Endothelial cell of umbilical vein (primary cell): ENCODE results near the gene RAP1GAP2. TPM values are rescaled to one million over a fixed set of nuclear protein-coding genes. Genes with fewer than 3 reads are reported as not detected.

Experiments
- BruUV-seq: library from RNA; stranded (reverse); fragments of 400-500 nt; replicated peaks from 2 replicates; lab custom pipeline; 2021; lab: Mats Ljungman, UMichigan
- CTCF ChIA-PET: fragments of 300-600, 350-600 bp; sonication (Branson Sonifier 250); formaldehyde crosslinking; loops from one replicate; lab custom pipeline; 2021; ENCODE audit warnings: antibody characterized with exemption, inconsistent platforms; lab: Charles Lee
- POLR2A ChIA-PET: fragments of 300-600, 350-600 bp; sonication (Branson Sonifier 250); formaldehyde crosslinking; loops from one replicate; lab custom pipeline; 2021; ENCODE audit warnings: antibody characterized with exemption, inconsistent platforms; lab: Charles Lee
- DNase-seq: peaks from one replicate; pipeline ENCODE4 v3.0.0-alpha.2; 2011; ENCODE audit warnings: low read depth, low spot score
- FAIRE-seq: peaks from 2 replicates; lab custom pipeline; 2011; peaks lifted over from hg19 to GRCh38; lab: Jason Lieb, UNC
- H2AFZ ChIP-seq: 2 replicates; pipeline ENCODE4 v1.6.0; 2012; ENCODE audit warnings: low read depth, low read length, control low read depth, inconsistent platforms
- H3K27ac ChIP-seq: 2 replicates; pipeline ENCODE4 v1.5.1; 2011; ENCODE audit warnings: low read depth, mild to moderate bottlenecking, control low read depth, low read length, moderate library complexity; ENCODE audit not compliant: insufficient read depth
- H3K27me3 ChIP-seq, 2 experiments: 2 replicates each; pipeline versions ENCODE4 v1.6.0 to v1.6.1; 2011; ENCODE audit warnings: low read length in 2 of 2, mixed read lengths in 1 of 2; ENCODE audit not compliant: control insufficient read depth in 2 of 2, insufficient read depth in 2 of 2
- H3K36me3 ChIP-seq, 2 experiments: 2 replicates in 1 of 2; 3 replicates in 1 of 2; pipeline ENCODE4 v1.5.1; 2011; ENCODE audit warnings: low read length in 2 of 2, mild to moderate bottlenecking in 1 of 2, moderate library complexity in 1 of 2; ENCODE audit not compliant: control insufficient read depth in 2 of 2, insufficient read depth in 2 of 2; ENCODE audit errors: extremely low read depth in 1 of 2
- H3K4me1 ChIP-seq: 3 replicates; pipeline ENCODE4 v1.5.1; 2011; ENCODE audit warnings: mild to moderate bottlenecking, low read length; ENCODE audit not compliant: control insufficient read depth, insufficient read depth; ENCODE audit errors: extremely low read depth
- H3K4me2 ChIP-seq: 2 replicates; pipeline ENCODE4 v1.6.1; 2011; ENCODE audit warnings: low read length, control low read depth, mixed read lengths; ENCODE audit not compliant: insufficient read depth
- H3K4me3 ChIP-seq, 3 experiments: fragments of 200-600 bp in 1 of 3; sonication (generic), shearing (Covaris generic) in 1 of 3; replicated peaks in 1 of 3; 2 replicates each; pipeline ENCODE4 v1.5.1; 2011 to 2016; ENCODE audit warnings: control low read depth in 3 of 3, low read length in 3 of 3, mild to moderate bottlenecking in 2 of 3, inconsistent platforms in 1 of 3, low read depth in 1 of 3, moderate library complexity in 1 of 3; ENCODE audit not compliant: insufficient read depth in 1 of 3
- H3K79me2 ChIP-seq: 2 replicates; pipeline ENCODE4 v1.6.0; 2012; ENCODE audit warnings: low read length, inconsistent platforms; ENCODE audit not compliant: control insufficient read depth, insufficient read depth
- H3K9ac ChIP-seq: replicated peaks from 2 replicates; pipeline ENCODE3; 2011; ENCODE audit warnings: low read length, control low read depth; ENCODE audit not compliant: insufficient read depth; ENCODE audit errors: extremely low read depth
- H3K9me1 ChIP-seq: replicated peaks from 3 replicates; pipeline ENCODE4 v1.6.0; 2011; ENCODE audit warnings: mild to moderate bottlenecking, low read length; ENCODE audit not compliant: control insufficient read depth, insufficient read depth; ENCODE audit errors: extremely low read depth
- H3K9me3 ChIP-seq: replicated peaks from 2 replicates; pipeline ENCODE4 v1.5.1; 2012; ENCODE audit warnings: low read length, inconsistent platforms; ENCODE audit not compliant: control insufficient read depth, insufficient read depth
- H4K20me1 ChIP-seq: replicated peaks from 2 replicates; pipeline ENCODE3; 2011; ENCODE audit warnings: mild to moderate bottlenecking, low read length; ENCODE audit not compliant: control insufficient read depth, insufficient read depth; ENCODE audit errors: extremely low read depth
- CTCF ChIP-seq, 2 donors: IDR thresholded peaks; 1 replicate in 1 of 2; 2 replicates in 1 of 2; pipeline ENCODE4 v1.5.1; 2011; ENCODE audit warnings: low read length in 2 of 2, mild to moderate bottlenecking in 2 of 2, moderate library complexity in 2 of 2, control low read depth in 1 of 2, inconsistent platforms in 1 of 2, low read depth in 1 of 2; ENCODE audit not compliant: insufficient read depth in 1 of 2; ENCODE audit errors: extremely low read depth in 1 of 2
- EZH2 ChIP-seq: IDR thresholded peaks from 2 replicates; pipeline ENCODE4 v1.6.1; 2012; ENCODE audit warnings: borderline replicate concordance, low read depth, mild to moderate bottlenecking, moderate library complexity, low read length, inconsistent platforms; ENCODE audit not compliant: severe bottlenecking
- FOS ChIP-seq: IDR thresholded peaks from 2 replicates; pipeline ENCODE4 v1.6.1; 2011; ENCODE audit warnings: mild to moderate bottlenecking, low read length, moderate library complexity, borderline replicate concordance; ENCODE audit not compliant: insufficient read depth
- GATA2 ChIP-seq: IDR thresholded peaks from 2 replicates; pipeline ENCODE4 v1.7.0; 2011; ENCODE audit warnings: low read depth, mild to moderate bottlenecking, moderate library complexity, mixed read lengths, low read length; ENCODE audit not compliant: insufficient read length, insufficient read depth
- JUN ChIP-seq: IDR thresholded peaks from 2 replicates; pipeline ENCODE4 v1.6.1; 2011; ENCODE audit warnings: borderline replicate concordance, low read depth; ENCODE audit not compliant: insufficient read length, insufficient read depth
- MYC ChIP-seq: IDR thresholded peaks from one replicate; pipeline ENCODE4 v1.6.1; 2011; ENCODE audit warnings: mild to moderate bottlenecking, low read depth, low read length
- POLR2A ChIP-seq: IDR thresholded peaks from 2 replicates; pipeline ENCODE4 v1.6.1; 2012; ENCODE audit warnings: low read depth, mild to moderate bottlenecking, control low read depth, low read length
- POLR2AphosphoS5 ChIP-seq: IDR thresholded peaks from 2 replicates; pipeline ENCODE4 v1.6.1; 2012; ENCODE audit warnings: low read depth, mild to moderate bottlenecking, control low read depth, low read length, moderate library complexity; ENCODE audit not compliant: insufficient read depth
- dilution Hi-C: fragments of 300-500 bp; cut with MboI; formaldehyde crosslinking; loops from one replicate; pipeline ENCODE4 v1.15.0; 2019; ENCODE audit warnings: low sequenced_read_pairs; ENCODE audit not compliant: extremely low pct_ligation_motif_present
- intact Hi-C: fragments of 100-400 bp; cut with micrococcal nuclease; formaldehyde crosslinking; loops from one replicate; pipeline ENCODE4 v1.10.0; 2022
- polyA plus RNA-seq, 4 experiments: library from polyadenylated mRNA; depleted of rRNA in 3 of 4; stranded (reverse) in 3 of 4; unstranded in 1 of 4; fragments of >200 nt; gene quantifications; 2 replicates each; pipeline versions ENCODE4 v1.2.1 to v1.2.3, GENCODE V29; 2011 to 2012; ENCODE audit warnings: missing spikeins in 1 of 4
- total RNA-seq: library from RNA; stranded (reverse); gene quantifications from 2 replicates; pipeline ENCODE4 v1.2.3, GENCODE V29; 2021
- TF ChIP-seq, protein P1 (sequence below): IDR thresholded peaks from 2 replicates; pipeline ENCODE4 v1.6.1; 2011; ENCODE audit not compliant: insufficient read depth, insufficient read length

RAP1GAP2 gene
- total and polyA plus RNA-seq, 2 donors (not counting 3 experiments of a cell fraction or from before 2014, with no cell fraction given) = 1.4 to 3.6 TPM

DNA sequence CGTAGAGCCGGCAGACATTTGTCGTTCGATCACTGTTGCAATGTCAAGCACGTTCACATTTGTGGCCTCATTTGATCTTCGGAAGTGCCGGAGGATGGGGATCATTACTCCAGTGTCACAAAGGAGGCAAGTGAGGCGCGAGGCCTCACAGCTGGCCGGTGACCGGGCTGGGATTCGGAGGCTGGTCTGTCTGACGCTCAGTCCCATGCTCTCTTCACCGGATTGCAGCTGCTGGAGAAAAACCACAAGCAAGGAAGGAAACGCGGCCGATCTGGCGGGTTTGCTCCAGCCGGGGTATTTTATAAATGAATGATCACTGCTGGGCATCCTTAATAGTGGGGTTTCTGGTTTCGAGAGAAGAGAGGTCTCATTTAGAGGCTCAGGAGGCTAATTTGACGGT, 139.4 kb downstream of the RAP1GAP2 start:
- TF ChIP-seq MYC (no peak), GATA2 (no peak), POLR2A (no peak), CTCF (IDR thresholded peaks at IDR 0.05; ENCODE audit: extremely low read depth in 1 of 2, insufficient read depth in 1 of 2, low read depth in 1 of 2, low read length in 2 of 2) (no peak), POLR2AphosphoS5 (no peak), JUN (no peak), FOS (no peak), EZH2 (no peak)
- TF ChIP-seq, protein P1, sequence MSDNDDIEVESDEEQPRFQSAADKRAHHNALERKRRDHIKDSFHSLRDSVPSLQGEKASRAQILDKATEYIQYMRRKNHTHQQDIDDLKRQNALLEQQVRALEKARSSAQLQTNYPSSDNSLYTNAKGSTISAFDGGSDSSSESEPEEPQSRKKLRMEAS = no peak
- Histone ChIP-seq H3K36me3 (no peaks in the 10 kb centered on the region), H3K27me3 (peaks cover 0 to 4% of the 10 kb centered on the region in 2 experiments), H3K9me3 (no peaks in the 10 kb centered on the region), H3K27ac (no peak overlapping the region), H3K4me1 (no peaks in the 10 kb centered on the region), H3K9me1 (no peaks in the 10 kb centered on the region), H3K79me2 (no peaks in the 10 kb centered on the region), H3K4me3 (no peak overlapping the region), H3K4me2 (no peak overlapping the region), H3K9ac (no peak overlapping the region), H4K20me1 (no peaks in the 10 kb centered on the region), H2AFZ (no peak overlapping the region)
- CTCF ChIA-PET = no interaction called here
- POLR2A ChIA-PET = no interaction called here
- dilution Hi-C loops = no loop called here
- intact Hi-C loops = no loop called here
- DNase-seq (no peak), FAIRE-seq (no peak)
- no TSS peak for BruUV-seq
